Esophagus squamous epithelium (tissue), 4 donors: ENCODE results near the gene HCN1.

Source experiments
- POLR2A ChIP-seq, 4 donors: fragments of 450-650 bp; IDR thresholded peaks; one replicate each; pipeline ENCODE4 v1.6.1; 2017; ENCODE audit warnings: antibody characterized with exemption in 4 of 4, mild to moderate bottlenecking in 4 of 4, moderate library complexity in 3 of 4
- TF ChIP-seq, protein P1 (sequence below), 6 experiments: fragments of 450-650 bp in 4 of 6; fragments of 200-600 bp in 2 of 6; sonication (generic) in 2 of 6; IDR thresholded peaks; one replicate each; pipeline ENCODE4 v1.5.1; 2016 to 2019; ENCODE audit warnings: antibody characterized with exemption in 6 of 6, mild to moderate bottlenecking in 4 of 6, moderate library complexity in 4 of 6

DNA sequence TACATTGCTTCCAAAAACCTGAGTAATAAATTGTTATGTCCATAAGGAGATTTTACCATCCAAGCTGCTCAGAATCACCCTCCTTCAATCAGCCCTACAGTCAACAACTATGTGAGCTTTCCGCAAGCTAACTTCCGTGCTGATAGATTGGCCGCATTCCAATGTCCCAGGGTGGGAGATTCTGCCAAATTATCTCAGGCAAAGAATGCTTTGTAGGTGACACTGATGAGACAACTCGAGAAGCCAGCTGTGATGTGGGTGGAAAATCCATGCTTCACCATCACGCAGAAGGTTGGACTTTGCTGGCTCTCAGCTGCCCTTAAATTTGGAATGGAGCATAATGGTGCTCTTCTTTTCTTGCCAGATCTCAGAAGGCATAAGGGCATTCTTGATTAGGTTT is 44.9 kb upstream of the HCN1 start:
- no peak for TF ChIP-seq POLR2A (IDR thresholded peaks at IDR 0.05)
- TF ChIP-seq, protein P1, sequence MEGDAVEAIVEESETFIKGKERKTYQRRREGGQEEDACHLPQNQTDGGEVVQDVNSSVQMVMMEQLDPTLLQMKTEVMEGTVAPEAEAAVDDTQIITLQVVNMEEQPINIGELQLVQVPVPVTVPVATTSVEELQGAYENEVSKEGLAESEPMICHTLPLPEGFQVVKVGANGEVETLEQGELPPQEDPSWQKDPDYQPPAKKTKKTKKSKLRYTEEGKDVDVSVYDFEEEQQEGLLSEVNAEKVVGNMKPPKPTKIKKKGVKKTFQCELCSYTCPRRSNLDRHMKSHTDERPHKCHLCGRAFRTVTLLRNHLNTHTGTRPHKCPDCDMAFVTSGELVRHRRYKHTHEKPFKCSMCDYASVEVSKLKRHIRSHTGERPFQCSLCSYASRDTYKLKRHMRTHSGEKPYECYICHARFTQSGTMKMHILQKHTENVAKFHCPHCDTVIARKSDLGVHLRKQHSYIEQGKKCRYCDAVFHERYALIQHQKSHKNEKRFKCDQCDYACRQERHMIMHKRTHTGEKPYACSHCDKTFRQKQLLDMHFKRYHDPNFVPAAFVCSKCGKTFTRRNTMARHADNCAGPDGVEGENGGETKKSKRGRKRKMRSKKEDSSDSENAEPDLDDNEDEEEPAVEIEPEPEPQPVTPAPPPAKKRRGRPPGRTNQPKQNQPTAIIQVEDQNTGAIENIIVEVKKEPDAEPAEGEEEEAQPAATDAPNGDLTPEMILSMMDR (IDR thresholded peaks at IDR 0.05) = no peak
